PC-3 (cell line): ENCODE results near the gene PLSCR4. TPM values are rescaled to one million over a fixed set of nuclear protein-coding genes. Genes with fewer than 3 reads are reported as not detected.

Experiments
- ATAC-seq: fragments of 200-7000 bp; cut with Tn5 transposase; 2 replicates; pipeline ENCODE4 v1.9.1; 2020; ENCODE audit warnings: mild to moderate bottlenecking, moderate library complexity
- BruUV-seq: library from RNA; stranded (reverse); fragments of 400-500 nt; replicated peaks from 2 replicates; lab custom pipeline; 2021; lab: Mats Ljungman, UMichigan
- CTCF ChIA-PET: fragments of 300-600 bp; sonication (Branson Sonifier 250); formaldehyde crosslinking; loops from one replicate; lab custom pipeline; 2022; ENCODE audit warnings: antibody characterized with exemption; lab: Charles Lee
- POLR2A ChIA-PET: fragments of 300-600 bp; sonication (Branson Sonifier 250); formaldehyde crosslinking; loops from one replicate; lab custom pipeline; 2022; ENCODE audit warnings: antibody characterized with exemption; ENCODE audit not compliant: unreplicated experiment; lab: Charles Lee
- DNase-seq: peaks from one replicate; pipeline ENCODE4 v3.0.0-alpha.2; 2015
- H2AFZ ChIP-seq: fragments of 300-600 bp; sonication (generic); 2 replicates; pipeline ENCODE4 v1.6.0; 2016; ENCODE audit warnings: antibody characterized with exemption, low read length
- H3F3A ChIP-seq: fragments of 300-600 bp; sonication (generic); one replicate; pipeline ENCODE4 v1.6.0; 2017; ENCODE audit warnings: antibody characterized with exemption, low read length, control low read depth, mild to moderate bottlenecking; ENCODE audit not compliant: unreplicated experiment
- H3K27ac ChIP-seq: fragments of 300-600 bp; sonication (generic); 2 replicates; pipeline ENCODE4 v1.5.1; 2016; ENCODE audit warnings: mild to moderate bottlenecking, low read length
- H3K27me3 ChIP-seq: fragments of 300-600 bp; sonication (generic); 2 replicates; pipeline ENCODE4 v1.6.1; 2016; ENCODE audit warnings: low read length, mixed read lengths
- H3K36me3 ChIP-seq: fragments of 300-600 bp; sonication (generic); 2 replicates; pipeline ENCODE4 v1.6.1; 2016; ENCODE audit warnings: low read depth, mixed run types, low read length, mixed read lengths
- H3K4me1 ChIP-seq: fragments of 300-600 bp; sonication (generic); 2 replicates; pipeline ENCODE4 v1.5.1; 2016; ENCODE audit warnings: low read length; ENCODE audit not compliant: insufficient read depth
- H3K4me2 ChIP-seq: fragments of 300-600 bp; sonication (generic); 2 replicates; pipeline ENCODE4 v1.6.0; 2016; ENCODE audit warnings: low read length
- H3K4me3 ChIP-seq: fragments of 300-600 bp; sonication (generic); 2 replicates; pipeline ENCODE4 v1.5.1; 2016; ENCODE audit warnings: mild to moderate bottlenecking, low read length, mixed read lengths
- H3K79me2 ChIP-seq: fragments of 300-600 bp; sonication (generic); 2 replicates; pipeline ENCODE4 v1.6.1; 2017; ENCODE audit warnings: low read length, mixed read lengths
- H3K9ac ChIP-seq: fragments of 300-600 bp; sonication (generic); 2 replicates; pipeline ENCODE4 v1.6.0; 2016; ENCODE audit warnings: mild to moderate bottlenecking, low read length
- H3K9me2 ChIP-seq: fragments of 300-600 bp; sonication (generic); replicated peaks from 2 replicates; pipeline ENCODE4 v1.6.1; 2016; ENCODE audit warnings: mixed run types, low read length, mixed read lengths
- H3K9me3 ChIP-seq: fragments of 300-600 bp; sonication (generic); 2 replicates; pipeline ENCODE4 v1.6.1; 2016; ENCODE audit warnings: low read length, mixed read lengths
- H4K20me1 ChIP-seq: fragments of 300-600 bp; sonication (generic); 2 replicates; pipeline ENCODE4 v1.6.1; 2016; ENCODE audit warnings: low read length, mixed read lengths
- CTCF ChIP-seq: fragments of 300-600 bp; sonication (generic); conservative IDR thresholded peaks from 2 replicates; pipeline ENCODE4 v1.5.1; 2017; ENCODE audit warnings: antibody characterized with exemption, low read depth, mild to moderate bottlenecking, low read length
- EZH2 ChIP-seq: fragments of 300-600 bp; sonication (generic); IDR thresholded peaks from one replicate; pipeline ENCODE4 v1.6.1; 2017; ENCODE audit warnings: antibody characterized with exemption, mild to moderate bottlenecking, low read length; ENCODE audit not compliant: unreplicated experiment
- EZH2phosphoT487 ChIP-seq: fragments of 300-600 bp; sonication (generic); IDR thresholded peaks from 2 replicates; pipeline ENCODE4 v1.6.1; 2018; ENCODE audit warnings: mild to moderate bottlenecking, antibody characterized with exemption, low read length, borderline replicate concordance
- intact Hi-C: fragments of 100-400 bp; cut with micrococcal nuclease; formaldehyde crosslinking; loops from 2 replicates; pipeline ENCODE4 v1.9.0; 2023
- total RNA-seq: library from RNA; depleted of rRNA; stranded (reverse); fragments of >200 nt; gene quantifications from 2 replicates; pipeline ENCODE4 v1.2.3, GENCODE V29; 2014

PLSCR4 gene
- total RNA-seq, 1 experiment from 2014 or later = 0.84 TPM

- H3K36me3 ChIP-seq = no peaks in the 10 kb centered on the region
- ChIA-PET POLR2A (no interaction called here), CTCF (interaction anchor here (0.5 to 0.7 kb wide), 2 partner anchors 79 to 357 kb away, joined by 3 read pairs; partner anchors contain the start of gene PLSCR5)
- intact Hi-C loops = no loop called here
- TF ChIP-seq CTCF (no peak), EZH2phosphoT487 (no peak), EZH2 (no peak)
- no peak overlapping the region for H3K27ac ChIP-seq
- no peaks in the 10 kb centered on the region for H3K79me2 ChIP-seq
- no peak for DNase-seq
- no peaks in the 10 kb centered on the region for H4K20me1 ChIP-seq
- H3K4me2 ChIP-seq = no peak overlapping the region
- no peaks in the 10 kb centered on the region for H3K9me3 ChIP-seq
- no TSS peak for BruUV-seq
- no peaks in the 10 kb centered on the region for H3F3A ChIP-seq
- H3K4me3 ChIP-seq = no peak overlapping the region
- no peak for ATAC-seq
- H2AFZ ChIP-seq = no peak overlapping the region
- H3K9me2 ChIP-seq = no peaks in the 10 kb centered on the region
- H3K9ac ChIP-seq = no peak overlapping the region
- no peaks in the 10 kb centered on the region for H3K27me3 ChIP-seq
- peaks cover 5% of the 10 kb centered on the region for H3K4me1 ChIP-seq
These were observed 3.0 kb downstream of the PLSCR4 start for GRCh38 chr3:146247911-146248310.

- POLR2A ChIA-PET = no interaction called here
These were observed 4.4 kb downstream of the PLSCR4 start for GRCh38 chr3:146246526-146246925.

More at GRCh38 chr3:146246526-146246925, 4.4 kb downstream of the PLSCR4 start:
- CTCF ChIA-PET = no interaction called here
- no peaks in the 10 kb centered on the region for H4K20me1 ChIP-seq
- intact Hi-C loops = no loop called here
- no TSS peak for BruUV-seq
- no peak overlapping the region for H2AFZ ChIP-seq
- no peaks in the 10 kb centered on the region for H3K9me3 ChIP-seq
- peaks cover 5% of the 10 kb centered on the region for H3K4me1 ChIP-seq
- H3K4me2 ChIP-seq = no peak overlapping the region
- ATAC-seq (no peak), DNase-seq (no peak)
- TF ChIP-seq EZH2phosphoT487 (no peak), EZH2 (no peak), CTCF (no peak)
- H3K79me2 ChIP-seq = no peaks in the 10 kb centered on the region
- H3K27ac ChIP-seq = no peak overlapping the region
- H3K27me3 ChIP-seq = no peaks in the 10 kb centered on the region
- H3K9ac ChIP-seq = no peak overlapping the region
- H3K36me3 ChIP-seq = no peaks in the 10 kb centered on the region
- no peaks in the 10 kb centered on the region for H3F3A ChIP-seq
- no peaks in the 10 kb centered on the region for H3K9me2 ChIP-seq
- no peak overlapping the region for H3K4me3 ChIP-seq
